ENCODE results near the gene ANKRD11. TPM values are rescaled to one million over a fixed set of nuclear protein-coding genes. Genes with fewer than 3 reads are reported as not detected.

Gene ANKRD11
- total RNA-seq, 2 donors from 2014 or later, result 204 to 215 TPM

- H3K27me3 Mint-ChIP-seq (ENCODE audit: low read depth), result no peaks in the 10 kb centered on the region
- H3K4me3 Mint-ChIP-seq, result no peak overlapping the region
- no peaks in the 10 kb centered on the region for H3K9me3 Mint-ChIP-seq
Measured at GRCh38 chr16:89381788-89382187, 108.6 kb downstream of the ANKRD11 start.

GRCh38 chr16:89380681-89381080, 109.7 kb downstream of the ANKRD11 start:
- no peaks in the 10 kb centered on the region for H3K9me3 Mint-ChIP-seq

More at GRCh38 chr16:89381788-89382187, 108.6 kb downstream of the ANKRD11 start:
- peak overlapping the region; percentile 26 for H3K27ac Mint-ChIP-seq
- H3K4me1 Mint-ChIP-seq (ENCODE audit: low read depth), result peaks cover 95% of the 10 kb centered on the region
- DNase-seq (no peak), ATAC-seq (replicated peaks in 1 of 2) (no peak)
- H3K36me3 Mint-ChIP-seq (ENCODE audit: insufficient read depth in 2 of 2), result peaks cover 7 to 11% of the 10 kb centered on the region in 2 donors

GRCh38 chr16:89378947-89379771, 111.2 kb downstream of the ANKRD11 start:
- H3K4me3 Mint-ChIP-seq, result no peak overlapping the region
- no peaks in the 10 kb centered on the region for H3K9me3 Mint-ChIP-seq
- DNase-seq (no peak), ATAC-seq (replicated peaks in 1 of 2) (no peak)
- H3K27me3 Mint-ChIP-seq (ENCODE audit: low read depth), result no peaks in the 10 kb centered on the region
- peaks cover 4 to 6% of the 10 kb centered on the region in 2 donors for H3K36me3 Mint-ChIP-seq (ENCODE audit: insufficient read depth in 2 of 2)
- H3K27ac Mint-ChIP-seq, result no peak overlapping the region
- peaks cover 90% of the 10 kb centered on the region for H3K4me1 Mint-ChIP-seq (ENCODE audit: low read depth)

More at GRCh38 chr16:89380681-89381080, 109.7 kb downstream of the ANKRD11 start:
- Mint-ChIP-seq H3K27ac (peak overlapping the region; percentile 89), H3K36me3 (ENCODE audit: insufficient read depth in 2 of 2) (peaks cover 8 to 9% of the 10 kb centered on the region in 2 donors), H3K4me1 (ENCODE audit: low read depth) (peaks cover 96% of the 10 kb centered on the region), H3K4me3 (peak overlapping the region in 1 of 2 donors; percentile 16), H3K27me3 (ENCODE audit: low read depth) (no peaks in the 10 kb centered on the region)
- no peak for DNase-seq
- ATAC-seq (replicated peaks in 1 of 2), result no peak

- Mint-ChIP-seq H3K36me3 (ENCODE audit: insufficient read depth in 2 of 2) (peaks cover 6 to 10% of the 10 kb centered on the region in 2 donors), H3K4me3 (no peak overlapping the region), H3K27me3 (ENCODE audit: low read depth) (no peaks in the 10 kb centered on the region), H3K4me1 (ENCODE audit: low read depth) (peaks cover 80% of the 10 kb centered on the region), H3K27ac (peak overlapping the region; percentile 84), H3K9me3 (no peaks in the 10 kb centered on the region)
- ATAC-seq (replicated peaks in 1 of 2) (peak; percentile 40 to 51), DNase-seq (no peak)
Measured at GRCh38 chr16:89377453-89377848, 112.9 kb downstream of the ANKRD11 start.

- Mint-ChIP-seq H3K27me3 (ENCODE audit: low read depth) (no peaks in the 10 kb centered on the region), H3K36me3 (ENCODE audit: insufficient read depth in 2 of 2) (peaks cover 6 to 10% of the 10 kb centered on the region in 2 donors), H3K4me3 (no peak overlapping the region), H3K4me1 (ENCODE audit: low read depth) (peaks cover 76% of the 10 kb centered on the region), H3K27ac (peak overlapping the region; percentile 22), H3K9me3 (no peaks in the 10 kb centered on the region)
- ATAC-seq (replicated peaks in 1 of 2) (peak in 1 of 2 donors; percentile 7), DNase-seq (no peak)
Measured at GRCh38 chr16:89376812-89377452, 113.4 kb downstream of the ANKRD11 start.

- Mint-ChIP-seq H3K9me3 (no peaks in the 10 kb centered on the region), H3K27ac (no peak overlapping the region), H3K4me3 (no peak overlapping the region), H3K36me3 (ENCODE audit: insufficient read depth in 2 of 2) (peaks cover 6 to 13% of the 10 kb centered on the region in 2 donors), H3K4me1 (ENCODE audit: low read depth) (peaks cover 70% of the 10 kb centered on the region), H3K27me3 (ENCODE audit: low read depth) (no peaks in the 10 kb centered on the region)
- DNase-seq, result no peak
- ATAC-seq (replicated peaks in 1 of 2), result no peak
Measured at GRCh38 chr16:89375686-89376085, 114.7 kb downstream of the ANKRD11 start.

- ATAC-seq (replicated peaks in 1 of 2) (no peak), DNase-seq (no peak)
- H3K27ac Mint-ChIP-seq, result no peak overlapping the region
- H3K9me3 Mint-ChIP-seq, result no peaks in the 10 kb centered on the region
- H3K27me3 Mint-ChIP-seq (ENCODE audit: low read depth), result no peaks in the 10 kb centered on the region
- H3K4me3 Mint-ChIP-seq, result no peak overlapping the region
- peaks cover 70% of the 10 kb centered on the region for H3K4me1 Mint-ChIP-seq (ENCODE audit: low read depth)
- H3K36me3 Mint-ChIP-seq (ENCODE audit: insufficient read depth in 2 of 2), result peaks cover 6 to 11% of the 10 kb centered on the region in 2 donors
Measured at GRCh38 chr16:89375021-89375420, 115.3 kb downstream of the ANKRD11 start.

GRCh38 chr16:89374393-89374960, 115.9 kb downstream of the ANKRD11 start:
- DNase-seq, result no peak
- Mint-ChIP-seq H3K4me1 (ENCODE audit: low read depth) (peaks cover 70% of the 10 kb centered on the region), H3K36me3 (ENCODE audit: insufficient read depth in 2 of 2) (peaks cover 6 to 9% of the 10 kb centered on the region in 2 donors), H3K27ac (no peak overlapping the region), H3K27me3 (ENCODE audit: low read depth) (no peaks in the 10 kb centered on the region), H3K4me3 (no peak overlapping the region), H3K9me3 (no peaks in the 10 kb centered on the region)
- ATAC-seq (replicated peaks in 1 of 2), result no peak

- peaks cover 6 to 9% of the 10 kb centered on the region in 2 donors for H3K36me3 Mint-ChIP-seq (ENCODE audit: insufficient read depth in 2 of 2)
- H3K4me1 Mint-ChIP-seq (ENCODE audit: low read depth), result peaks cover 71% of the 10 kb centered on the region
- no peak for ATAC-seq (replicated peaks in 1 of 2)
- H3K27me3 Mint-ChIP-seq (ENCODE audit: low read depth), result no peaks in the 10 kb centered on the region
- H3K27ac Mint-ChIP-seq, result peak overlapping the region; percentile 27
- DNase-seq, result no peak
- no peaks in the 10 kb centered on the region for H3K9me3 Mint-ChIP-seq
- no peak overlapping the region for H3K4me3 Mint-ChIP-seq
Measured at GRCh38 chr16:89373355-89374110, 116.8 kb downstream of the ANKRD11 start.

- Mint-ChIP-seq H3K36me3 (ENCODE audit: insufficient read depth in 2 of 2) (peaks cover 4 to 9% of the 10 kb centered on the region in 2 donors), H3K27me3 (ENCODE audit: low read depth) (no peaks in the 10 kb centered on the region), H3K4me3 (no peak overlapping the region), H3K9me3 (no peaks in the 10 kb centered on the region), H3K27ac (no peak overlapping the region), H3K4me1 (ENCODE audit: low read depth) (peaks cover 70% of the 10 kb centered on the region)
- ATAC-seq (replicated peaks in 1 of 2) (no peak), DNase-seq (no peak)
Measured at GRCh38 chr16:89371968-89372634, 118.3 kb downstream of the ANKRD11 start.

- ATAC-seq (replicated peaks in 1 of 2) (no peak), DNase-seq (no peak)
- Mint-ChIP-seq H3K27me3 (ENCODE audit: low read depth) (no peaks in the 10 kb centered on the region), H3K9me3 (no peaks in the 10 kb centered on the region), H3K4me1 (ENCODE audit: low read depth) (peaks cover 72% of the 10 kb centered on the region), H3K4me3 (no peak overlapping the region), H3K36me3 (ENCODE audit: insufficient read depth in 2 of 2) (peaks cover 2 to 11% of the 10 kb centered on the region in 2 donors), H3K27ac (no peak overlapping the region)
Measured at GRCh38 chr16:89371386-89371785, 119.0 kb downstream of the ANKRD11 start.

- H3K27me3 Mint-ChIP-seq (ENCODE audit: low read depth), result no peaks in the 10 kb centered on the region
- H3K27ac Mint-ChIP-seq, result no peak overlapping the region
- H3K4me3 Mint-ChIP-seq, result no peak overlapping the region
- DNase-seq, result no peak
- H3K9me3 Mint-ChIP-seq, result no peaks in the 10 kb centered on the region
- H3K36me3 Mint-ChIP-seq (ENCODE audit: insufficient read depth in 2 of 2), result peaks cover 0 to 11% of the 10 kb centered on the region in 2 donors
- peaks cover 72% of the 10 kb centered on the region for H3K4me1 Mint-ChIP-seq (ENCODE audit: low read depth)
- ATAC-seq (replicated peaks in 1 of 2), result no peak
Measured at GRCh38 chr16:89370601-89371000, 119.8 kb downstream of the ANKRD11 start.
